K562 (cell line): ENCODE data around the gene RABL2B.

Experiments used
- PHF8 ChIP-seq: fragments of 200-600 bp; sonication (generic); IDR thresholded peaks from 2 replicates; pipeline ENCODE4 v1.6.1; 2012; ENCODE audit warnings: mixed run types, mild to moderate bottlenecking, inconsistent platforms, low read length, moderate library complexity, borderline replicate concordance
- SP1 ChIP-seq: sonication (generic); formaldehyde crosslinking; IDR thresholded peaks from 2 replicates; pipeline ENCODE4 v1.8.1; 2022; ENCODE audit warnings: mild to moderate bottlenecking, missing genetic modification reagents
- TF ChIP-seq, protein P1 (sequence below): IDR thresholded peaks from 2 replicates; pipeline ENCODE4 v1.6.1; 2016; ENCODE audit warnings: missing genetic modification characterization, missing compliant biosample characterization
- TF ChIP-seq, protein P2 (sequence below), 3 experiments: IDR thresholded peaks in 2 of 3; conservative IDR thresholded peaks in 1 of 3; 2 replicates each; pipeline ENCODE4 v1.5.1; 2011 to 2012; ENCODE audit warnings: low read length in 3 of 3, mild to moderate bottlenecking in 3 of 3, control low read depth in 2 of 3, improper control_type of control experiment in 1 of 3, inconsistent platforms in 1 of 3, low read depth in 1 of 3, mixed read lengths in 1 of 3, moderate library complexity in 1 of 3; ENCODE audit not compliant: insufficient read depth in 2 of 3

DNA sequence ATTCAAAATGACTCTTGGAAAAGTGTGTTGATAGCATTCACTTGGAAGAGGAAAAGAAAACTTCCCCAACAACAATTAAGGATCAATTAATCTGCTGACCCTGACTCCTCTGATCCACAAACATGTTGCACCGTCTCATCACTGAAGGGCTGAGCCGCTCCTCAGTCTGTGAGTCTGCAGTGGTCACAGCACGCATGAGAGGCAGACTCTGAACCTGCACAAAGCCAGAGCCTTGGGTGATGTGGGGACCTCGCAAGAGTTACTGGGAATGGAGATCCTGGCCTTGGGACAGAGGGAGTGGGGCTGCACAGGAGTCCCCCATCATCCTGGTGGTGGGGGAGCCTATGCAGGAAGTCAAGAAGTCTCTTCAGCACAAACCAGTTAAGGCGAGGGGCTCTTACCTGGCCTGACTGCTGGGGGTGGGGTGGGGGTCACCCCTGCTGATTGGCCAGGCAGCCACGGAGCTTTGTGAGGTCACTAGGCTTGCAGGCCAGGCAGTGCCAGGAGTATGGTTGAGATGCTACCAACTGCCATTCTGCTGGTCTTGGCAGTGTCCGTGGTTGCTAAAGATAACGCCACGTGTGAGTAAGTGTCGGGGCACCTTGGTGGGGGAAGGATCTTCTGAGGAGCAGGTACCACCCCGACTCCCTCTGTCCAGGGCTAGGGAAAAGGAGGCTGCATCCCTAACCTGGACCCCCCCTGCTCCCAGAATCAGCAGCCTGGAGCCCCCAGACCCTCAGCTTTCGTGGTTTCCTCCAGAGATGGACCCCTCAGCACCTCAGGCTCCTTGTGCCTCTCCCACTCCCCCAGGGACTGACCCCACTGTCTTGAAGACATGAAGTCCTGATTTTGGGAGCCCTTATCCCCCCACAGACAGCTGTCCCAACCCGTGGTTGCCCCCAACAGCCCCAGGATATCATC lies 45.4 kb downstream of the RABL2B start, which contains the start of gene ACR:
- TF ChIP-seq PHF8 (no peak), SP1 (CRISPR knock-in tag) (no peak)
- TF ChIP-seq, protein P1, sequence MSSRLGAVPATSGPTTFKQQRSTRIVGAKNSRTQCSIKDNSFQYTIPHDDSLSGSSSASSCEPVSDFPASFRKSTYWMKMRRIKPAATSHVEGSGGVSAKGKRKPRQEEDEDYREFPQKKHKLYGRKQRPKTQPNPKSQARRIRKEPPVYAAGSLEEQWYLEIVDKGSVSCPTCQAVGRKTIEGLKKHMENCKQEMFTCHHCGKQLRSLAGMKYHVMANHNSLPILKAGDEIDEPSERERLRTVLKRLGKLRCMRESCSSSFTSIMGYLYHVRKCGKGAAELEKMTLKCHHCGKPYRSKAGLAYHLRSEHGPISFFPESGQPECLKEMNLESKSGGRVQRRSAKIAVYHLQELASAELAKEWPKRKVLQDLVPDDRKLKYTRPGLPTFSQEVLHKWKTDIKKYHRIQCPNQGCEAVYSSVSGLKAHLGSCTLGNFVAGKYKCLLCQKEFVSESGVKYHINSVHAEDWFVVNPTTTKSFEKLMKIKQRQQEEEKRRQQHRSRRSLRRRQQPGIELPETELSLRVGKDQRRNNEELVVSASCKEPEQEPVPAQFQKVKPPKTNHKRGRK (tag) = no peak
- TF ChIP-seq, protein P2, sequence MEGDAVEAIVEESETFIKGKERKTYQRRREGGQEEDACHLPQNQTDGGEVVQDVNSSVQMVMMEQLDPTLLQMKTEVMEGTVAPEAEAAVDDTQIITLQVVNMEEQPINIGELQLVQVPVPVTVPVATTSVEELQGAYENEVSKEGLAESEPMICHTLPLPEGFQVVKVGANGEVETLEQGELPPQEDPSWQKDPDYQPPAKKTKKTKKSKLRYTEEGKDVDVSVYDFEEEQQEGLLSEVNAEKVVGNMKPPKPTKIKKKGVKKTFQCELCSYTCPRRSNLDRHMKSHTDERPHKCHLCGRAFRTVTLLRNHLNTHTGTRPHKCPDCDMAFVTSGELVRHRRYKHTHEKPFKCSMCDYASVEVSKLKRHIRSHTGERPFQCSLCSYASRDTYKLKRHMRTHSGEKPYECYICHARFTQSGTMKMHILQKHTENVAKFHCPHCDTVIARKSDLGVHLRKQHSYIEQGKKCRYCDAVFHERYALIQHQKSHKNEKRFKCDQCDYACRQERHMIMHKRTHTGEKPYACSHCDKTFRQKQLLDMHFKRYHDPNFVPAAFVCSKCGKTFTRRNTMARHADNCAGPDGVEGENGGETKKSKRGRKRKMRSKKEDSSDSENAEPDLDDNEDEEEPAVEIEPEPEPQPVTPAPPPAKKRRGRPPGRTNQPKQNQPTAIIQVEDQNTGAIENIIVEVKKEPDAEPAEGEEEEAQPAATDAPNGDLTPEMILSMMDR (IDR thresholded peaks at IDR 0.05 in 2 of 3, conservative IDR thresholded peaks at IDR 0.05 in 1 of 3; ENCODE audit: insufficient read depth in 2 of 3, low read depth in 1 of 3, low read length in 3 of 3) = no peak
